ENCODE results near the gene RBM17.
"Not testable (repeated sequence)": the region's sequence is repeated elsewhere in the genome, so short reads cannot be mapped to it uniquely, and the experiment has no call there.

The RBM17 gene

DNA sequence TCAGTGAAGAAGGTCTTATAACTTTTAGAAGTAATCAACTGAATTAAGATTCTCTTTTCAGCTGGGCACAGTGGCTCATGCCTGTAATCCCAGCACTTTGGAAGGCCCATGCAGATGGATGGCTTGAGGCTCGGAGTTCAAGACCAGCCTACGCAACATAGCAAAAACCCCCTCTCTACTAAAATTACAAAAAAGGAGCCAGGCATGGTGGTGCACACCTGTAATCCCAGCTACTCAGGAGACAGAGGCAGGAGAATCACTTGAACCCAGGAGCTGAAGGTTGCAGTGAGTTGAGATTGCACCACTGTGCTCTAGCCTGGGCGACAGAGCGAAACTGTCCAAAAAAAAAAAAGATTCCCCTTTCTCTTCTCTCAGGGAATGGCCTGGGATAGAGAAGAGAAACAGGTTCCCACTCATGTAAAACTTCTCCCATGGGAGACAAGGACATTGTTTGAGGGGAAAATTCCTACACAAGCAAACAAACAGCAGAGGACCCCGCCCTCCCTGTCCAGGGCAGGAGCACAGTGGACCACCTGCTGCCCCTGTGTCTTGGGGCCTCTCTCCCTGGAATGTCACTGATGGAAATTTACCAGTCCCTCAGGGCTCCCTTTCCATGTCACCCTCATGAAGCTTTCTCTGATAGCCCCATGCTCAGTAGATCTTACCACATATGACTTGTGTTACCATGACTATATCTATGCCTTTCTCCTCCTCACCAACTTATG lies 32.3 kb upstream of the RBM17 start:
- DNase-seq (ENCODE audit: low read depth in 2 of 2): no peak

DNA sequence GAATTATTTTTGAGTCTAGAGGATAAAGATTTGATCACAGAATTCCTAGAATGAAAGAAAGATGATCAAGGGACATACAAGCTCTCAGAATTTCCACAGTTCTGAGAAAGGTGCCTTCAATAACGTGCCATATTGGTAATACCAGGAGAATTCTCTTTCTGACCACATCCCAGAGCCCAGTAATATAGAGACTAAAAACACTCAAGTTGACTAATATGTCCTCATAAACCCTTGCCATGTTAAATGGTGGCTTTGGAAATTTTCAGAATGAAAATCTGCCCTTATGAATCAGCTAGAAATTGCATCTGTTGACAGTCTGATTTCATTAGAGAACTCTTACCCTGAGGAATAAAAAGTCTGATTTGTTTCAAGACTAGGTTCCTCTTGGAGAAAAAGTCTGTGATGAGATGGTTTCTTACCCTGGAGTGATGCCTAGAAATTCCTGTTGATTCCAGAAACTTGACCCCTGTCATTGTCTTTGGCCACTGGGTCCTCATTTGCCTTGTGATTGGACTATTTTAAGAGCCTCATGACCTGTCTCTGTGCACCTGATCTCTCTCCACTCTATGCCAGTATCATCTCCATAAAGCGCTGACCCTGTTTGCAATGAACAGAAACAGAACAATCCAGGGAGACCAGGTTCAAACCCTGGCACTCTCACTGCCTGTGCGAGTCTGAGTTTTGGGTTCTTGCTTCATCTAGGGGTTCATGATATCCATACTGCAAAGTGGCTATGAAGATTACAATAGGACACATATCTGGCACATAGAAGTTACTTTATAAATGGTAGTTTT lies 30.0 kb upstream of the RBM17 start:
- no peak for DNase-seq (ENCODE audit: low read depth in 2 of 2)

GRCh38 chr10:6059506-6059905 lies 29.3 kb upstream of the RBM17 start:
- no peak for DNase-seq (ENCODE audit: low read depth in 2 of 2)

- no peak for DNase-seq (ENCODE audit: low read depth in 2 of 2)
These were observed 27.8 kb upstream of the RBM17 start for GRCh38 chr10:6061056-6061455.

GRCh38 chr10:6062101-6062771 lies 26.6 kb upstream of the RBM17 start, which contains the start of gene IL2RA:
TSS of gene IL2RA (minus strand) at chr10:6062367. CDS start at chr10:6062151, 216 bp downstream.
- peak; percentile 53 to 63 for DNase-seq (ENCODE audit: low read depth in 2 of 2)

DNA sequence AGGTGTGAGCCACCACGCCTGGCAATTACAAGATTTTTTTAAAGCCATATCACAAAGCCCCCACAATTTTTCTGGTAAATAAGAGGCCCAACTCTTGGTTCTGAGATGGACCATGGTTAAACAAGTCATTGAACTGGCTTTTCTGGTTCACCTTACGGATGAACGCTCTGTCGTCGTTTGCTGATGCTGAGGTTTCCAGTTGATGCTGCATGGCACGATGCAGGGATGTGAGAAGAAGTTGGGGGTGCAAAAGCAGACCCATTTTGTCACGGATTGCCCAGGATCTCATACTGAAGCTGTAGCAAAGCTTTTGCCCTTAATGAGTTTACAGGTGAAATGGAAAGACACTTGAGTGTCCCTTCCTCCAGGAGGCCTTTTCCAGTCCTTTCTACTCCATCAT lies 24.7 kb upstream of the RBM17 start:
- no peak for DNase-seq (ENCODE audit: low read depth in 2 of 2)

DNA sequence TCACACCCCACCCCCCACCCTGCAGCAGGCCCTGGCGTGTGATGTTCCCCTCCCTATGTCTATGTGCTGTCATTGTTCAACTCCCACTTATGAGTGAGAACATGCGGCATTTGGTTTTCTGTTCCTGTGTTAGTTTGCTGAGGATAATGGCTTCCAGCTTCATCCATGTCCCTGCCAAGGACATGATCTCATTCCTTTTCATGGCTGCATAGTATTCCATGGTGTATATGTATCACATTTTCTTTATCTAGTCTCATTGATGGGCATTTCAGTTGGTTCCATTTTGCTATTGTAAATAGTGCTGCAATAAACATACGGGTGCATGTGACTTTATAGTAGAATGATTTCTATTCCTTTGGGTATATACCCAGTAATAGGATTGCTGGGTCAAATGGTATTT lies 24.1 kb upstream of the RBM17 start:
- DNase-seq (ENCODE audit: low read depth in 2 of 2): not testable (repeated sequence)

GRCh38 chr10:6065406-6065805 lies 23.4 kb upstream of the RBM17 start:
- DNase-seq (ENCODE audit: low read depth in 2 of 2): no peak

- DNase-seq (ENCODE audit: low read depth in 2 of 2): no peak
These were observed 23.0 kb upstream of the RBM17 start for GRCh38 chr10:6065835-6066234.

DNA sequence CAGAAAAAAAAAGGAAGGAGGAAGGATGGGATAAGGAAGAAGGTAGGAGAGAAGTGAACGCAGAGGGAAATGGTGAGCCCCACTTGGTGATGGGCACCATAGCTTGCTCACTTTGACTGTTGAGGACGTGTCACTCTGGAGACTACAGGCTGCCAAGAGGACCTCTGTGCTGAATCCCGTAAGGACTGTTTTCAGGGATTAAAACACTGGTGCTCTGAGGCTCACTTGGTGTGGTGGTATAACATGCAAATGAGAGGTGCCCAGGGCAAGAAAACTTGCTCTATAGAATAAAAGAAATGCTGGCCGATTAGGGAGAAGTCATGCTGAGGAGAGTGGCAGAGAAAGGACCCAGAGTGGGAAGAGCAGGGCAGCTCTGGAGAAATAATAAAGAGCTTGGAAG lies 21.4 kb upstream of the RBM17 start:
- DNase-seq (ENCODE audit: low read depth in 2 of 2): no peak

DNA sequence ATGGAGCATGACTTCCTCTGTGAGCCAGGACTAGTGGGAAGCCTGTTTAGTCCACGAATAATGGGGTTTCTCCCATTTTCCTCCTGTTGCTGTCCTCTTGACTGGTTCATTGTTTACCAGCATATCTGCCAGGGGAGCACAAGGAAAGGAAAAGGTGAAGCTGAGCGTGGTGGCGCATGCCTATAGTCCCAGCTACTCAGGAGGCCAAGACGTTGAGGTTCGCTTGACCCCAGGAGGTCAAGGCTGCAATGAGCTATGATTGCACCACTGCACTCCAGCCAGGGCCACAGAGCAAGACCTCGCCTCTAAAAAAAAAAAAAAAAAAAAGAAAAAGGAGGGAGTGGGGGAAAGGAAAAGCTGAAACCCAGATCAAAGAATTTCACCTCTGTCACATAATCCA lies 20.8 kb upstream of the RBM17 start:
- DNase-seq (ENCODE audit: low read depth in 2 of 2): no peak

DNA sequence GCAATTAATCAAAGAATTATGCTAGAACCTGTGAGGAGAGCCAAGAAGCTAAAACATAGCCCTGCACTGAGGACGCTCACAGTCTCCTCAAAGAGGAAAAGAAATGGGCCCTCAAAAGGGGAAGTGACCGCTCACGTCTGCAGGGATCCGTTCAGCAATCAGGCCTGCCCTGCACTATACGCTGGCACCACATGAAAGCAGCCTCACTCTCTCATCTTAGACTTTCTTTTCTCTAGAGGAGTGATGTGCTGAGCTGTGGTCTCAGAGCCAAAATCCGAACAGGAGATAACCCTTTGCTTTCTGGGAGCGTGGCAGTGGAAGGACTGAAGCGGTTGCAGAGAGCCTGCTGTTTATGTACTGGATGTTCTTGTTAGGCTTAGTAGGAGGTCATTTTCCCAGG lies 20.4 kb upstream of the RBM17 start:
- DNase-seq (ENCODE audit: low read depth in 2 of 2): no peak

DNA sequence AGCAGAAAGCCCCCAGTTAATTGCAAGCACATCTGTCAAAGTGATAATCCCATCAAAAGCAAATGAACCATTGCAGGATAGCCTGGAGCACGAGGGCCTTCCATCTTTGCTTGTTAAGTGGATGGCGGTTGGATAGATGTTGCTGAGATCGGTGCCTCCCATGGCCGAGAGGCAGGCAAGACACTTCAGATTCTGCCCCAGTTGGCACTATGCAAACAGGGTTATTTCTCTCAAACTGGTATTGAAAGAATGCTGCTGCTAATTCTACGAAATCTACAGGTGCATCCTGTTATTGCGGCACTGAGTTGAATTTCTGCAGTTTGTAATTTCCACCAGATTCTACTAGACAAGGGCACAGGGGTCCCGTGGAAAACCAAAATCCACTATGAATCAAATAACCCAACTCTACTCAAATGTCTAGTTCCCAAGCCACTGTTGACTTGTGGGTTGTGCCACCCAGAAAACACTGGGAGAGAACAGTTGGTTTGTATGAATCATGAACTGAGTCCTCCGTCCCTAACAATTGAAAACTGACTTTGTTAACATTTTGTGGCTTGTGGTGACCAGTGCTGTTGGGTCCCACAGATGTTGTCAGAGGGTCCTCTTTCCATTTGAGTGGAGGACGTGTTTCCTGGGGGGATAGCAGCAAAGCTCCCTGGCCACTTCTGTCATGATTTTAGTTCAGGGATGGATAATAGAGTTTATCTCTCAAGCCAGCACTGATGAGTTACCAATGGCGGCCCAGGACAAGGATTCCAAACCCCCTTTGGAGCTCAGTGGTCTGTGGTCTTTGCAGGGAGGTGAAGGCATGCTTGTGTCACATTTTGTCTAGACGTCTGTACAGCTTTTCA lies 19.5 kb upstream of the RBM17 start:
- DNase-seq (ENCODE audit: low read depth in 2 of 2): no peak

GRCh38 chr10:6070660-6071059 lies 18.2 kb upstream of the RBM17 start:
- DNase-seq (ENCODE audit: low read depth in 2 of 2): peak in 1 of 2 donors; percentile 58

DNA sequence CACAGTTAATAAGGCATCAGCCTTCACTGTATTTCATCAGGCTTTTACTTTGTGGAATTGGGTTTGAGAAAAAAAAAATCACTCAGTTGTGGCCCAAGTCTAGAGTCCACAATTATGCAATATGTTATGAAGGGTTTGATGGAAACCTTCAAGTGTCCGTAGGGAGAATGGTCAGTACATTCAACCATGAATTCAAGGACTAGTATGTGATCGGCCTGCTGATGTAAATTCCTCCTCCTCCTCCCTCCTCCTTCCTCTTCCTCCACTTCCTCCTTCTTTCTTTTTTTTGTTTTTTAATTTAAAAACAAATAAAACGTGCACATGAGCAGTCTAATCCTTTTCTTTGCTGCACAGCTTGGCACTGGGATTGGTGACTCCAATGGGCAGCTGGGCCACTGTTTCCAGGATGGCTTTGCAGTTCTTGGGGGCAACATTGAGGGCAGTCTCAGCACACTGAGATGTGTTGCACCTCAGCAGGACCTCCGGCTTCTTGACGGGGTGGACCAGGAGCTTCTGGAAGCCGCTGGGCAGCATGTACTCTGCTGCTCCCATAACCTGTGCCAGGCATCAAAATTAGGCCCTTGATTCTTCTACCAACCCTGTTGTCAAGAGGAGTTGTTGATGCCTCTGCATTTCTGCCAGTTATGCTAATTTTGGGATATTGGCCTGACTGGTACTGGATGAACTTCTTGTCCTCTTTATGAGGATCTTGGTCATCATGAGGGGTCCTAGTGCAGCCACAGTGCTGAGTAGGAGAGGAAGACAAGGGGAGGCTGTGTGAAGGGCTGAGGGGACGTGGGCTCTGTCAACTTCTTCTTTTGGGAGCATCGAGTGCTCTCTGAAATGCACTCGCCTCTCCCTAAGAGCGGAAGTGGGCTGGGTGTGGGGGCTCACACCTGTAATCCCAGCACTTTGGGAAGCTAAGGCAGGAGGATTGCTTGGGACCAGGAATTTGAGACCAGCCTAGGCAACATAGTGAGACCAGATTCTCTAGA lies 17.4 kb upstream of the RBM17 start:
- no peak for DNase-seq (ENCODE audit: low read depth in 2 of 2)

GRCh38 chr10:6072215-6072934 lies 16.5 kb upstream of the RBM17 start:
- DNase-seq (ENCODE audit: low read depth in 2 of 2): no peak

- no peak for DNase-seq (ENCODE audit: low read depth in 2 of 2)
These were observed 14.1 kb upstream of the RBM17 start for GRCh38 chr10:6074489-6075301.

DNA sequence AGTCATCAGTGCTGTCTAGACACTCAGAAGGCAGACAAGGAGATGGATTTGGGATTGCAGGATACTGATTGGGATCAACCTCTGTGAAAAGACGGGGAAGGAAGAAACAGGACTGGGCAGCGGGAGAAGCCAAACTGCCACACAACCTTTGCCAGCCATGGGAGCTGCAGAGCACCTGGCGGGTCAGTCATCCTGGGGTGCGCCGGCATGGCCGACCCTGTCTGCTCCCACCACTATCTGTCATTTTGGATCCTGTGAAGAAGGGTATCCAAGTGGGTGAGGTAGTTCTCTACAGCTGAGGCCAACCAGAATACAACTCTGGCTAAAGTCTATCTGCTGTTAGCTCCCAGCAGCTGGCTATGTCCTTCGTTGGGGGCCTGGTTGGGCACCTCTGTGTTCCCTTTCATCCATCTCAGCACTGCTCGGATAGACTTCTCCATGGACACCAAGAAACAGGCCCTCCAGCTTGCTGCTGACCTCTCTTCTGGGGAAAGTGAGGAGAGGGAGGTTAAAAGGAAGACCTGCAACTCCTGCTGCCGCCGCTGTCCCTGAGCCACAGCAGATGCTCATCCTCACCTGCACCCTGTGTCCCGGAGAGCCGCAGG lies 11.7 kb upstream of the RBM17 start:
- no peak for DNase-seq (ENCODE audit: low read depth in 2 of 2)

DNA sequence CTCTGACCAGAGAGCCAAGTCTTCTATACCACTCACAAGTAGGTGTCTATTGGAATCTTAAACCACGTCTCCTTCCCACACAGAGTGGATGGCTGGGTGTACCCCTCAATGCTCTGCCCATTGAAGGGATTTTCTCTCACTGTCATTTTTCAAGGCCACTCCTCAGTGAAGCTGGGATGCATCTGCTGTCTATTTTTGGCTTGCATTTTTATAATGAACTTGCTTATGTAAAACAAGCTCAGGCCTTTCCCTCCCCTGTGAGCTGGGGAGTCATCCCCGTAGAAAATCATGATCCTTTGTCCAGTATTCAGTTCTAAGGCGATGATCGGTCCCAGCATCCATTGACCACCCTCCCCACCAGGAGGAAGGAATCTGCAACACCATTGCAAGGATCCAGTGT lies 9.8 kb upstream of the RBM17 start:
- no peak for DNase-seq (ENCODE audit: low read depth in 2 of 2)

All from stimulated activated CD4-positive, alpha-beta T cell treated with anti-CD3 and anti-CD28 coated beads, Interleukin-1b, Interleukin-23, amount 100 ng/mL, for 4 hours (primary cell).